HG02885 (cell line): ENCODE results near the gene CST9L.
A peak's percentile ranks its signal among the peaks of the same experiment; 100 is the strongest.

ENCODE experiments used
- ATAC-seq: cut with Tn5 transposase; IDR thresholded peaks from one replicate; pipeline ENCODE4 v1.9.1; 2021; ENCODE audit warnings: mild to moderate bottlenecking; ENCODE audit not compliant: unreplicated experiment, poor library complexity

The CST9L gene, protein sequence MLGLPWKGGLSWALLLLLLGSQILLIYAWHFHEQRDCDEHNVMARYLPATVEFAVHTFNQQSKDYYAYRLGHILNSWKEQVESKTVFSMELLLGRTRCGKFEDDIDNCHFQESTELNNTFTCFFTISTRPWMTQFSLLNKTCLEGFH

GRCh38 chr20:23568320-23568970 lies at the start of gene CST9L:
Gene CST9L (minus strand): TSS chr20:23568484. CDS start chr20:23568450, 34 bp downstream.
- no peak for ATAC-seq

- ATAC-seq: no peak
Observed at GRCh38 chr20:23614163-23614562, 45.9 kb upstream of the CST9L start.

- ATAC-seq: no peak
Observed at GRCh38 chr20:23613676-23614075, 45.4 kb upstream of the CST9L start.

- no peak for ATAC-seq
Observed at GRCh38 chr20:23612396-23612795, 44.1 kb upstream of the CST9L start.

GRCh38 chr20:23609486-23610109 lies 41.3 kb upstream of the CST9L start:
- ATAC-seq: no peak

DNA sequence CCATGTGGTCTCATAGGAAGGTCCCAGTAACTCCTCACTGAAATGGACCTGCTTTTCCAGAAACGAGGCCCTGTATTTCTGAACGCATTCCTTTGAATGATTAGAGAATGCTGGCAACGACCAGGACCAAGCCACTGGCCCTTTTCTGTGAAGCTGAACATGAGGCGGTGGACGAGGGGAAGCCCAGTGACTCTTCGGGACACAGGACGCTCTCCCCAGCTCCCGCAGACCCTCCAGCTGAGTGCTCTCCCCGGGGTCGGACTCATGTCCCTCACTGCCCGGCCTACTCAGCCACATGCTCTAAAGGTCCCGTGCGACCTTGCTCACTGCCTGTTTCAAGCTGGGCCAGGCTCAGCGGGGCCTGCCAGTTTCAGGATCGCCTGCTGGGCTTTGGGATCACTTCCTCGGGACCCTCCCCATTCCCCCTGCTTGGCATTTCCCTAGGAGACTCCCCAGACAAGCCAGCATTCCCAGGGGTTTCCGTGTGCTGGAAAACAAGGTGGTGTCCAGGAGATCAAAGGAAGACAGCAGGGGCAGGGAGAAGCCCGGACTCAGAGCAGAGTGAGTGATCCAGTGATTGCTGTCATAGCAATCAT lies 40.1 kb upstream of the CST9L start:
- ATAC-seq: no peak

DNA sequence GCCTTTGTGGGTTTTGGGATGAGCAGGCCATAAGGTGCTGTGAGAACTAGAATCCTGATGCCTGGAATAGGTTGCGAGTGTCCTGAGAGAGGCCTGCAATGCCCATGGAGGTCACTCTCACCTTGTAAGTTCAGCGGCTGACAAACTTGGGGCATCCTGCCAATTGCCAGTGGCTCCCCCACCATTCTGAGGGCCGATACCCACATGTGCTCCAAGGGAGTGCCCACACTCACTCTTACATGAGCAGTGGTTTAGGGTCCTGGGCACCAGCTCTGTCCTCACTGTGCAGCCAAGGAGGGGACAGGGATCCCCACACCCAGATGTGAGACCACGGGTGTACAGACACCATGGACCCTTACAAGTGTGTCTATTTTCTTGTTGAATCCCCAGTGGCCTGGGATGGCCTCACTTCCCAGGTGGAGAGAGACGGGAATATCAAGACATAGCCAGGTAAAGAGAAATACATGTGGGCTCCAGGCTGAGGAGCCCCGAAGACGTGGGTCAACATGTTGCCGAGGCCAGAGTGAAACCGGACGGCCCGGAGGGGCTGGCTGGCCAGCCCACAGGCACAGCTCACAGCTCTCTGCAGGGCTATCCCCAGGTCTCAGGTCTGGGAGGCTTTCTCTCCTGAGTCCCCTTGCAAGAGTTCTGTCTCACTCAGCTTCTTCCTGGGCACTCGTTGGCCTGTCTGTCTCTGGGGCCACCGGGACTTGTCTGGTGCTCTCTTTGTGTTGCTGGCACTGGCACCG lies 39.4 kb upstream of the CST9L start:
- no peak for ATAC-seq

DNA sequence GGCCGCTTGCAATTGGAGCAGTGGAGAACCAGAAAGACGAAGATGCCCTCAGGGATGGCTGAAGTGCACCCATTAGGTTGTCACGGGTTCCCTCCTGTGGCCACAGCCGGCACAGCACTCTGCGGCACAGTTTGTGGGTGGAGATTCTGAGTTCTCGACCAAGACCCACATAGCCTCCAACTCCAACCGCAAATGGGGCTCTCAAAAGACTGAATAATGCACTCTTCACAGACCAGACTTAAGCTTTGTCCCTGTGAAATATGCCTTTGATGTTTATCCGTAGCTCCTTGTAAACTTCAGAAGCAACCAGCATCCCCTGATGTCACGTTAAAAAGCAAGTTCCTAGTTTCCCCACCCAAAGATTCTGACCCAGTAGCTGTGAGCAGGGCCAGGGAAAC lies 38.4 kb upstream of the CST9L start:
- peak; percentile 95 for ATAC-seq

GRCh38 chr20:23605867-23606651 lies 37.8 kb upstream of the CST9L start, which contains the start of gene CST9:
Gene CST9 (minus strand): TSS chr20:23605917. CDS start chr20:23605864, 53 bp downstream.
- no peak for ATAC-seq

DNA sequence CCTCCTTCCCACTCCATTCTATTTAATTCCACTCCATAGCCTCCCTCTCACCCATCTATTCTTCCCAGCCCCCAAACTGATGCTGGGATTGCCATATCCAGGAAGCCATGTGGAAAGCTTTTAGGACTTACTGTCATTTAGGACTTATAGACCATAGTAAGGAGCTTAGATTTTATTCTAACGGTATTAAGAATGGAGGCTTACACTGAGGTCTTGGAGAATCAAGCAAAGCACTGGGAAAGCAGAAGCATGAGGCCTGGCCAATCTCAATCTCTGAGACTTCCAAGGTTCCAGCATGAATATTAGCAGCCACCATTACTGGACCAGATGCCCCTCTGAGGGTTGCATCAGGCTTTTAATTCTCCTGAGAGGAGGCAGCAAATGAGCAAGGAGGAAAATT lies 36.0 kb upstream of the CST9L start:
- ATAC-seq: no peak

- ATAC-seq: no peak
Observed at GRCh38 chr20:23603321-23603720, 35.0 kb upstream of the CST9L start.

DNA sequence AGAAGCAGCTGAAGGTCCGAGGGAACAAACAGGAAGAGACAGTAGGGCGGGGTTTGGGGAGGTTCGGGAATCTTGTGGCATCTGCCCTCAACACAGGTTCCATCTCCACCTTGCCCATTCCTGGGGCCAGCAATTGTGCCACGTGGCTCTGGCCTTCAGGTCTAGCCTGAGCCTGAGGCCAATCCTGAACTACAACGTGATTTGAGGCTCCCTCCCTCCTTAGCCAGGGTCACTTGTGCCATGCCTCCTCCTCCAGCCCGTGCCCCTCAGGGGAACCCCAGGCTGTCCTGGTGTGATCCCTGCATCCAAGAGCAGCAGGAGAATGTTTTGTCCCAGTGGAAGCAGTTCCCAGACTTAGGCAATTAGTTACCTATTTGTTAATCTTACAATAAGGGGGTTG lies 34.4 kb upstream of the CST9L start:
- ATAC-seq: no peak

DNA sequence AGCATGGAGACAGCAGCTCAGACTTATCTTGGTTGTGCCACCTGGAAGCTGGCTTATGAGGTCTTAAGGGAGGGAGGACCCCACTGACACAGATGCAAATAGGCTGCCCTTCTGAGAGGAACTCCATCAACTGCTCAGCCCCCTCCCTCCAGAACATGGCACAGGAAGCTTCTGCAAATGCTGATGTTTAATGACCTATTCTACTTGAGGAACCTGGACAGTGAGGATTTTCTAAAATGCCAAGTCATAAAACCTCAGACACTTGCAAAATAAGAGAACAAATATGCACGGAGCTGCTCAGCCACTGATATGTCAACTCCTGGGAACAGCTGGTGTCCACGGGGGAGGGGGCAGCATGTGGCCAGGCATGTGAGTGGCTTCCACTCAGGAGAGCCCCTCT lies 34.0 kb upstream of the CST9L start:
- no peak for ATAC-seq

DNA sequence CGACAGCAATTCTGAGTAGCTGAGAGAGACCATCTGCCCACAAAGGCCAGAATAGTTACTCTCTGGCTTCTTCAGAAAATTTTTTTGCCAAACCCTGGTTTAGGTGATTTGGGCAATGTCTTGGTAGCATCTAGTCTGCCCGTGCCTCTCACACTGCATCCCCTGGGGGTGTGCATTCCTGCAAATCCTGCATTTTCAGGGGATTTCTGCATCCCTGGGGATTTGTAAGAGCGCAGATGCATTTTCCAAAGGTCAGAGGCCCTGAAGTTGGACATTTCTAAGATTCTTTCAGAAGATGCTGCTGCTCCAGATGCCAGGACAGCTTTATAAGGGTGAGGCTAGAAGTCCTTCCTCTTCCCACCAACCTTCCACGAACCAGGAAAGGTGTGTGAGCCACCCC lies 33.4 kb upstream of the CST9L start:
- ATAC-seq: no peak

- no peak for ATAC-seq
Observed at GRCh38 chr20:23598481-23598880, 30.2 kb upstream of the CST9L start.

DNA sequence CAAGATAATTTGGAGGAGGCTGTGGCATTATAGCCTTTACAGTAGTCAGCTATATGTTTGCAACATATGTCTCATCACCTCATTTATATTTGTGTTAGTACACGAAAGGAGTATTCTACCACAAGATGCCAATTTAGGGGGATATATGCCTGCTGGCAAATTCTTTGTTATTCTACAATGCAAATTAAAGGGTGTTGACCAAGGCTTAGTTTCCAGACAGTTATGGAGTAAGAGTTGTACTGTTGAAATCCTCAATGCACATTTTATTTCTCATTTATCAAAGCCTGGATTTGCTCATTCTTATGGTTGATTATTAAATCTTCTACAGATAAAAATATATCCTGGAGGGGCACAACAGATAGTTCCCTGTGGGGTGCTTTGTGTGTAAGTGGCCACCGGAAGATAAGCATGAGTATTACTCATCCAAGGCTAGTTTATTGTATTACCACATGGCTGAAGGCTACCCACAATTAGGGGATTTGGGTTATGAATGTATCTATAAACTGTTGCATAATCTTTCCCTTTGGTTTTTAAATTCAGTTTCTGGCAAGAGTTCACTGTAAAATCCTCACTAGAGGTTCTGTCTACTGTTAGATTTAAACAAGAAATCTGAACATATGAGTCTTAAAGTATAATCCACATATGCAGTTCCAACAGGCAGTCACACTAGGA lies 28.4 kb upstream of the CST9L start:
- no peak for ATAC-seq

DNA sequence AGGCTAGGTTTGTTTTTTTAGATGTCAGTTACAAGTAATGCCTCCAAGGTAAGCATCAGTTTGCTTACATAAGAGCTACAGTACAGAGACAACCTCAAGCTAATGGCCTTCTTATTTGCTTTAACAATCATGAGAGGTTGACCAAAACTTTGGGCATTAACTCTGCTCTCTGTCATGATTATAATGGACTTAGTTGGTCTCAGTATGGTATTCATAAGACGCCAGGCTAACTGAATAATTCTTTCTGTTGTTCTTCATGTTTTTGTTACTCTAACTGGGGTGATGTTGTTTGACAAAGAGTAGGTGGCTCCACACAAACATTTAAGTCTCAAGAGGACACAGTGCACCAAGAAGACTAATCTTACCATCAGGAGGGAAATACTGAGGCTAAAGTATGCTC lies 27.7 kb upstream of the CST9L start:
- ATAC-seq: no peak

DNA sequence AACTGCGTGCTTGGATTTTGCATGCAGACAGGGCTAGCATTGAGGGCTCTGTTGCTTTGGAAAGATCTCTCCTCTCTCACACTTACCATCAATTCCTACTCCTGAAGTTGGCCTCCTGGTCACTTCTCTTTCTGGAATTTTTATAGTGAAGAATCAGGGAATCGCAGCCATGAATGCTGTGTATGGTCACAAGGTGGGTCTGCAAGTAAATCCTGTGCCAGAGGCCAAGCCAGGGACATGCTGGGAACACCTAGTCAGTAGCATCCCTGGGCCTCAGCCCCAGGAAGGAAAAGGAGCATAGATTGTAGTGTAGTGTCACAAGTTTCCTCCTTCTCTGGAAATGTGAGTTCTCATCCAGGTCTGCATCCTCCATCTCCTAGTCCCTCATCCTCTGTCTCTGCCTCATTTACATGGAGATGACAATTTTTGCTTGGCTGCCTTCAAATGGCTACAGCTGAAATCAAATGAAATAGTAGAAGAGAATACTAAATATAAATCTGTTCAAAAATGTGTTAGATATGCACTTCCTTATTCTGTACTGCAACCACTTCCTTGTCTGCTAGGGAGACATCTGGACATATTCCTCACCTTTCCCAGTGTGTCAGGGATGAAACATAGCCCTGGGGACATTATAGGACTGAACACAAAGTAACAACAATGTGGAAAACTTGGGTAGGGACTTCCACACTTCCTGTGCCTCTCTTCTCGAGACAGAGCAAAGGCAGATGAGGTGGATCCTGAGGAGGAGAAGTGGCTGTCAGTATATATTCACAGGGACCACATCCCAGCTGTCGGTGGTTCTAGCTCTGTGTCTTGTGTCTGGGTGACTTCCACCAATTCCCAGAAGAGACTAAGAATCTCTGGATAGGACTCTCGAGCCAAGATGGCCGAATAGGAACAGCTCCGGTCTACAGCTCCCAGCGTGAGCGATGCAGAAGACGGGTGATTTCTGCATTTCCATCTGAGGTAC lies 20.4 kb upstream of the CST9L start:
- no peak for ATAC-seq
